PC-9 (cell line): ENCODE results near the gene SORCS2.

Source experiments
- EZH2 ChIP-seq: fragments of 200-600 bp; sonication (generic); IDR thresholded peaks from 2 replicates; pipeline ENCODE4 v1.8.0; 2017; ENCODE audit warnings: antibody characterized with exemption, low read depth
- TF ChIP-seq, protein P1 (sequence below): fragments of 200-600 bp; sonication (generic); conservative IDR thresholded peaks from 2 replicates; pipeline ENCODE4 v1.6.1; 2017; ENCODE audit warnings: mixed run types, antibody characterized with exemption, mild to moderate bottlenecking, moderate library complexity

DNA sequence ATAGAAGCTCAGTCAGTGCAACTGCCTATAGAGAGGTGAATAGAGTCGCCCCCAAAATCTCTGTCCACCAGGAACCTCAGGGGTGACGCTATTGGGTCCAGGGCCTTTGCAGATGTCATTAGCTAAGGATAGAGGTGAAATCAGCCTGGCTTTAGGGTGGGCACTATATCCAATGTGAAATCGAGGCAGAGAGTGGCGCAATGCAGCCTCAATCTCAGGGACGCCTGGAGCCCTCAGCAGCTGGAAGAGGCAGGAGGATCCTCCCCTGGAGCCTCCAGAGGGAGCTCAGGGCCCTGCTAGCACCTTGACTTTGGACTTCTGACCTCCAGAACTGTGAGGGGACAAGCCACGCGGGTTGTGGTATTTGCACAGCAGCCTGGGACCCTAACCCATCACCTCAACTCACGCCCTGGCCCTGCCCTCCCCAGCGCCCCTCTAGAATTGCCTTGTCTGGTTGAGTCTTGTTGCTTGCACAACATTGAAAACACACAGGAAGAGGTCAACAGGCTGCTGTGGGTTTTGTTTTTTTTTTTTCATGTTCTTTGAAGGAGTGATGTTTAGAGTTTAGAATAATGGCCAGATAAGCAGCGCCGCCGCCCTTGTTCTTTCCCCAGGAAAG is 331.8 kb downstream of the SORCS2 start:
- TF ChIP-seq, protein P1, sequence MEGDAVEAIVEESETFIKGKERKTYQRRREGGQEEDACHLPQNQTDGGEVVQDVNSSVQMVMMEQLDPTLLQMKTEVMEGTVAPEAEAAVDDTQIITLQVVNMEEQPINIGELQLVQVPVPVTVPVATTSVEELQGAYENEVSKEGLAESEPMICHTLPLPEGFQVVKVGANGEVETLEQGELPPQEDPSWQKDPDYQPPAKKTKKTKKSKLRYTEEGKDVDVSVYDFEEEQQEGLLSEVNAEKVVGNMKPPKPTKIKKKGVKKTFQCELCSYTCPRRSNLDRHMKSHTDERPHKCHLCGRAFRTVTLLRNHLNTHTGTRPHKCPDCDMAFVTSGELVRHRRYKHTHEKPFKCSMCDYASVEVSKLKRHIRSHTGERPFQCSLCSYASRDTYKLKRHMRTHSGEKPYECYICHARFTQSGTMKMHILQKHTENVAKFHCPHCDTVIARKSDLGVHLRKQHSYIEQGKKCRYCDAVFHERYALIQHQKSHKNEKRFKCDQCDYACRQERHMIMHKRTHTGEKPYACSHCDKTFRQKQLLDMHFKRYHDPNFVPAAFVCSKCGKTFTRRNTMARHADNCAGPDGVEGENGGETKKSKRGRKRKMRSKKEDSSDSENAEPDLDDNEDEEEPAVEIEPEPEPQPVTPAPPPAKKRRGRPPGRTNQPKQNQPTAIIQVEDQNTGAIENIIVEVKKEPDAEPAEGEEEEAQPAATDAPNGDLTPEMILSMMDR, result no peak
- no peak for TF ChIP-seq EZH2
